Ovary (tissue), 3 donors: ENCODE measurements around the gene CYP2C9.

Experiments used
- EP300 ChIP-seq: sonication (generic); formaldehyde crosslinking; IDR thresholded peaks from one replicate; pipeline ENCODE4 v1.6.1; 2017; ENCODE audit warnings: antibody characterized with exemption
- POLR2A ChIP-seq: fragments of 450-650 bp; IDR thresholded peaks from one replicate; pipeline ENCODE4 v1.6.1; 2017; ENCODE audit warnings: antibody characterized with exemption, mild to moderate bottlenecking, moderate library complexity
- TF ChIP-seq, protein P1 (sequence below), 3 donors: fragments of 450-650 bp in 2 of 3; fragments of 200-600 bp in 1 of 3; IDR thresholded peaks; one replicate each; pipeline versions ENCODE4 v1.5.1 to v1.8.0; 2016 to 2022; ENCODE audit warnings: antibody characterized with exemption in 3 of 3, mild to moderate bottlenecking in 1 of 3
- donor health status: DM: no; HTN: no; CAD: no.

DNA sequence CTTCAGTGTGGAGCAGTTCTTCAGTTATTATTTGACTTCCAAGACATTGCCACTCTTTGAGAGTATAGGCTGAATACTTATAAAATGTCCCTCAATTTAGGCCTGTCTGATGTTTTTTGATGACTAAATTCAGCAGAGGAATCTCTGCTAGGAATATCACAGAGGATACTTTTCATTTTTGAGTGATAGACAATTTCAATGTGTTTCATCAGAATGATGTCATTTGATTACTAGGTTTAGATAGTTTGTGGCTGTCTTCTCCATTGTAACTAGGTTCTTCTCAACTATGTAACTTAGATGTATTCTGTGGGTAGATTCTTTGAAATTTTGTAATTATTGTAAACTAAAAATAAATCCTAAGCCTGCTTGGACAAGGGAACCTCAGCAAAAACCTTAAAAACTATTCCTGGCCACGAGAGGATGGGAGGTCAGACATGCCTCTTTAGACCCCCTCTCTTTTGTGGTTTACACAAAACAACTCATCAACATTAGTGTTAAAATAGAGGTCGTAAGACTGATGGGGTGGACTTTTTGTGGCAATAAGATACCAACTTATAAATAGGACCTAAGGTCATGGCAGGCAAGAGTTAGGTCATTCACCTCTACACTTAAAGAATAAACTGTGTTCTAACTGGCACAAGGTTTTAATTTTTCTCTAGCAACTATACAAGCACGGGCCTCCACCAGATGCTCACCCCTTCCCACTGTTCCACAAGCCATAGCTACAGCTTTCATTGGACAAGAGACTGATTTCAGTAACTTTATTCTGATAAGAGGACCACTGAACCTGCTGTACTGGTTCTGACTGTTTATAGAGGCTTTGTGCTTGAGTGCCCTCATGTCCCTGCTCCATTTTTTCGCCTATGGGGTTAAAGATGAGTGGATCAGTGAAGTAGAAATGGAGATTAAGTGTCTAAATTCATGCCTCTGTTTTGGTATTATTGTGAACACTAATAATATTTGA lies 97.2 kb downstream of the CYP2C9 start:
- TF ChIP-seq, protein P1, sequence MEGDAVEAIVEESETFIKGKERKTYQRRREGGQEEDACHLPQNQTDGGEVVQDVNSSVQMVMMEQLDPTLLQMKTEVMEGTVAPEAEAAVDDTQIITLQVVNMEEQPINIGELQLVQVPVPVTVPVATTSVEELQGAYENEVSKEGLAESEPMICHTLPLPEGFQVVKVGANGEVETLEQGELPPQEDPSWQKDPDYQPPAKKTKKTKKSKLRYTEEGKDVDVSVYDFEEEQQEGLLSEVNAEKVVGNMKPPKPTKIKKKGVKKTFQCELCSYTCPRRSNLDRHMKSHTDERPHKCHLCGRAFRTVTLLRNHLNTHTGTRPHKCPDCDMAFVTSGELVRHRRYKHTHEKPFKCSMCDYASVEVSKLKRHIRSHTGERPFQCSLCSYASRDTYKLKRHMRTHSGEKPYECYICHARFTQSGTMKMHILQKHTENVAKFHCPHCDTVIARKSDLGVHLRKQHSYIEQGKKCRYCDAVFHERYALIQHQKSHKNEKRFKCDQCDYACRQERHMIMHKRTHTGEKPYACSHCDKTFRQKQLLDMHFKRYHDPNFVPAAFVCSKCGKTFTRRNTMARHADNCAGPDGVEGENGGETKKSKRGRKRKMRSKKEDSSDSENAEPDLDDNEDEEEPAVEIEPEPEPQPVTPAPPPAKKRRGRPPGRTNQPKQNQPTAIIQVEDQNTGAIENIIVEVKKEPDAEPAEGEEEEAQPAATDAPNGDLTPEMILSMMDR (IDR thresholded peaks at IDR 0.05), result no peak
- no peak for TF ChIP-seq POLR2A
- no peak for TF ChIP-seq EP300
